Stomach smooth muscle (tissue), 2 donors: Measurements from ENCODE around the gene MANBA.
"Not testable (repeated sequence)": the region's sequence is repeated elsewhere in the genome, so short reads cannot be mapped to it uniquely, and the experiment has no call there.

Experiments
- H3K27ac ChIP-seq: one replicate; pipeline ENCODE4 v1.7.0; 2013; ENCODE audit warnings: mild to moderate bottlenecking, low read length, inconsistent platforms
- H3K27me3 ChIP-seq, 2 donors: one replicate each; pipeline ENCODE4 v1.7.0; 2013; ENCODE audit warnings: low read length in 2 of 2; ENCODE audit not compliant: insufficient read depth in 2 of 2, control insufficient read depth in 1 of 2
- H3K36me3 ChIP-seq, 2 donors: one replicate each; pipeline ENCODE4 v1.7.0; 2013; ENCODE audit warnings: low read length in 2 of 2; ENCODE audit not compliant: control insufficient read depth in 2 of 2, insufficient read depth in 2 of 2
- H3K4me1 ChIP-seq: one replicate; pipeline ENCODE4 v1.7.0; 2013; ENCODE audit warnings: low read length; ENCODE audit not compliant: control insufficient read depth, insufficient read depth
- H3K4me3 ChIP-seq, 2 donors: one replicate each; pipeline ENCODE4 v1.7.0; 2013; ENCODE audit warnings: low read length in 2 of 2
- H3K9ac ChIP-seq, 2 donors: one replicate each; pipeline ENCODE4 v1.7.0; 2013; ENCODE audit warnings: low read length in 2 of 2, mild to moderate bottlenecking in 1 of 2
- H3K9me3 ChIP-seq, 2 donors: one replicate each; pipeline ENCODE4 v1.7.0; 2013; ENCODE audit warnings: low read length in 2 of 2; ENCODE audit not compliant: control insufficient read depth in 2 of 2
- donor health status: healthy.
- donor health status: Pancreatic carcinoma.

The MANBA gene

DNA sequence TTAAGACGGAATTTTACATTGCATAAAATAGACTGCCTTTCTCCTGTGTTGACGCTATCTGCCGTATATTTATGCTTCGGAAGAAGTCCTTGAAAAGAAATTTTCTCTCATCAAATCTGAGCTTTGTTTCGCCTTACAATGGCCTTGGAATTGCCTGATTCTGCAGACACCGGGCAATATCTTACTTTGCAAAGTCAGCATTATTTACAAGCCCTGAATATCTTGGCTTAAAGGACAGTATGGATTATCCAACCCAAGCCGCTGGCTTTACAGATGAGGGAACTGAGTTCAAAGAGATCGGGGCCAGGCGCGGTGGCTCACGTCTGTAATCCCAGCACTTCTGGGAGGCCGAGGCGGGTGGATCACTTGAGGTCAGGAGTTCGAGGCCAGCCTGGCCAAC lies 1.1 kb upstream of the MANBA start:
- peak overlapping the region; percentile 96 to 97 for H3K4me3 ChIP-seq
- H3K9ac ChIP-seq, result peak overlapping the region in 1 of 2 donors; percentile 34
- H3K9me3 ChIP-seq, result no peaks in the 10 kb centered on the region
- H3K27ac ChIP-seq, result no peak overlapping the region
- peaks cover 11% of the 10 kb centered on the region for H3K4me1 ChIP-seq
- H3K27me3 ChIP-seq, result peaks cover 0 to 3% of the 10 kb centered on the region in 2 donors
- H3K36me3 ChIP-seq, result no peaks in the 10 kb centered on the region

DNA sequence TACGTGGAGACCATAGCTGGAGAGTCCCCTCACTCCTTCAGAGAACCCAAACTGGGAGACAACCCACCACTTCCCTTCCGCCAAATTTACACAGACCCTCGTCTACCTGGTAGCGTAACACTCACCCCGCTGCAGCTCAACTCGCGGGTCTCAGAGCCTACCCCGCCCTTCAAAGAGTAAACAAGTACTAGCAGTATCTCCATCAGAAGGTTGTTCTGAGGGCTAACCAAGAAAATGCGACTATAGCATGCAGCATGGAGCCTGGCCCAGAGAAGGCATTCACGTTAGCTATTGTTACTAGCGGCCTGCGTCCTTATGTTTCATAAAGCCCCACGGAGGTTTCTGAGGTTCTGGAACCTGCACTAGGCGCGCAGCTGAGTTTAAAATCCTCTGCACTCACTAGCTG lies 531 bp upstream of the MANBA start:
- peak overlapping the region; percentile 72 to 85 for H3K9ac ChIP-seq
- peak overlapping the region; percentile 62 for H3K27ac ChIP-seq
- peaks cover 11% of the 10 kb centered on the region for H3K4me1 ChIP-seq
- H3K9me3 ChIP-seq, result no peaks in the 10 kb centered on the region
- no peaks in the 10 kb centered on the region for H3K36me3 ChIP-seq
- H3K4me3 ChIP-seq, result peak overlapping the region; percentile 96 to 97
- peaks cover 0 to 3% of the 10 kb centered on the region in 2 donors for H3K27me3 ChIP-seq

DNA sequence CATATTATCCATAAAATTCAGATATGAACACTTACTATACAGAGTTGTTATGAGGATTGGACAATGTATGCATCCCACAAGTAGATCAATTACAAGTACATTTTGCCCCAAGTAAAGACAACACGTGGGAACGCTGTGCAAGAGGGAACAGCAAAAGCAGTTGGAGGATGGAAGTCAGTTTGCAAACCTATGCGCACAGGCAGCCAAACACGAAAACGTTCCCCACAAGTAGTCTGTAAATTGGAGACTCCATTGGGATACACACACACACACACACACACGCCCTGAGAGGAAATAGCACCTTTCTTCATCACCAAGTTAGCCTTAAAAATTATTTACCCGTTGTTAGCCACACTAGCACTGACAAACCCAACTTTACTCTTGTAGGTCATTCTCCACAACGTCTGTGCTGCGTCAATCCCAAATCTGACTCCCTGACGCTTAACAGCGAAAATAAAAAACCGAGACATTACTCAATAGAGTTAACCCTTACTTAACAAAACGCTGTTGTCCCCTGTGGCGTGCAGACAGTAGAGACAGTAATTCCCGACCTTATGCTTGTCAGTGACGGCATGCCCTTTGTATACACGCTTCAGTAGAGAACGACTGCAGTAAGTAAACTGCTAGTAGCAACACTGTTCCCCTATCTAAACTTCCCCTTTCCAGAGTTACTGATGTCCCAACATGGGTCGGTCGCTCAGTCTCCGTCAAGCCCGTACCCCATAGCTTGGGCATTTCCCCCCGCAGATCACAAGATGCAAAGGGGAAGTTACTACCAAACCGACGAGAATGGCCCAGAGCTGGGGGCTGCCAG lies 730 bp downstream of the MANBA start:
- H3K27me3 ChIP-seq, result peaks cover 0 to 3% of the 10 kb centered on the region in 2 donors
- peak overlapping the region; percentile 62 for H3K27ac ChIP-seq
- H3K9me3 ChIP-seq, result no peaks in the 10 kb centered on the region
- peak overlapping the region; percentile 74 to 80 for H3K9ac ChIP-seq
- H3K4me1 ChIP-seq, result peaks cover 11% of the 10 kb centered on the region
- peak overlapping the region; percentile 96 to 97 for H3K4me3 ChIP-seq
- no peaks in the 10 kb centered on the region for H3K36me3 ChIP-seq

DNA sequence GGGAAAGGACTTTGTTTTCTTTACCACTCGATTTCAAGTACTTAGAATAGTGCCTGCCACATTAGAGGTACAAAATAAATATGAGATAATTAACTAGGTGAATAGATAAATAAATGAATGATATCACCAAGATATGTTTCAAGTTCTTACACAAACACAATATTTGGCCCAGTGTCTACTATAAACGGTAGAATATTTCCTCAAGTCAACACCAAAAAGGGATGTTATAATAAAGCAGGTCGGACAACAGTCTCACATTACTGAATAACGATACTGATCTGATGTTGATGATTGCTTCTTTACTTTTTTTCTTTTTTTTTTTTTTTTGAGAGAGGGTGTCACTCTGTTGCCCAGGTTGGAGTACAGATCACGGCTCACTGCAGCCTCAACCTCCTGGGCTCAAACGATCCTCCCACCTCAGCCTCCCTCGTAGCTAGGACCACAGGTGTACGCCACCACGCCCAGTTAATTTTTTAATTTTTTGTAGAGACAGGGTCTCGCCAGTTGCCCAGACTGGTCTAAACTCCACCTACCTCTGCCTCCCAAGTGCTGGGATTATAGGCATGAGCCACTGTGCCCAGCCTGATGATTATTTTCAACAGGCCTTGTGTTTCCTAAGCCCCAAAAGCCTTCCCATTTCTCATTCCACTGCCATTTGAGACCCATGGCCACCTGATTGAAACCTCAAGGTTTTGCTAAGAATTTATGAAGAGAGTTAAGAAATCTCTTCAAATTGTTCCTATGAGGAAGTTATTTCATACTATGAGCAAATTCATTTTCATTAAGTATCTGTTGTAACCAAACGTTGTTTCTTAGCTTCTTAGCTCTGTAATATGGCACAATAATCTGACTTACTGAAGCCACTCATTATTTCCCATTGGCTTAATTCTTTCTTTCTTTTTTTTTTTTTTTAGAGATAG lies 2.3 kb downstream of the MANBA start:
- H3K36me3 ChIP-seq, result no peaks in the 10 kb centered on the region
- no peak overlapping the region for H3K4me3 ChIP-seq
- peaks cover 11% of the 10 kb centered on the region for H3K4me1 ChIP-seq
- no peaks in the 10 kb centered on the region for H3K9me3 ChIP-seq
- no peaks in the 10 kb centered on the region for H3K27me3 ChIP-seq
- H3K27ac ChIP-seq, result no peak overlapping the region
- no peak overlapping the region for H3K9ac ChIP-seq

DNA sequence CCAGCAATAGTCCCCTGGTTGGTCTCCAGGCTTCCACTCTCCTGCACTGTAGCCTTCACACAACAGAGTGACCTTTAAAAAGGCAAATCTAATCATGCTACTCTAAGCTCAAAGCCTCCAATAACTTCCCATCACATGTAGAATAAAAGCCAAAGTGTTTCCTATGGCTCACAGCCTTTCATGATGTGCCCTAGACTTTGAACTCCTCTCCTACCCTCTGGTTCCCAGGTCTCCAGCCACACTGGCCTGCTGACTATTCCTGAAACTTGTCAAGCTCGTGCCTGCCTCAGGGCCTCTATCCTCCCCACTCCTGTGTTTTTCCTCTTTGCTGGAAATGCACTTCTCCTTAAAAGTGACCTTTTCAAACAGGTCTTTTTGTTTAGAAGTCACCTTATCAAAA lies 3.1 kb downstream of the MANBA start:
- H3K27me3 ChIP-seq, result no peaks in the 10 kb centered on the region
- H3K9ac ChIP-seq, result no peak overlapping the region
- peaks cover 11% of the 10 kb centered on the region for H3K4me1 ChIP-seq
- no peaks in the 10 kb centered on the region for H3K36me3 ChIP-seq
- H3K4me3 ChIP-seq, result no peak overlapping the region
- H3K9me3 ChIP-seq, result no peaks in the 10 kb centered on the region
- no peak overlapping the region for H3K27ac ChIP-seq

DNA sequence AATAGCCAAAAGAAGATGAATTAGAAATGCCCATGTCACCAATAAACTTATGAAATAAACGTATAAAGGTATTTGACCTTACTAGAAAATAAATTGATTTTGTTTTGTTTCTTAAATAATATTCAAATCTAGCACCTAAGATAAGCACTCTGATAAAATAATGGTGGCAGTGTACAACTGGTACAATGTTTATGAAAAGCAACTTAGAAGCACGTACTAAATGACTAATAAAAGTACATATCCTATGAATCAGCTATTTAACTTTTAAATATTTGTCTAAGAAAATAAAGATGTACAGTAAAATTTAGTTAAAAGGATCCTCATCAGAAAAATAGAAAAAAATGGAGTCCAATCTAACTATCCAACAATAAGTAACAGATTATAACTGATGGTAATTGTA lies 6.7 kb downstream of the MANBA start:
- no peak overlapping the region for H3K4me3 ChIP-seq
- no peaks in the 10 kb centered on the region for H3K9me3 ChIP-seq

DNA sequence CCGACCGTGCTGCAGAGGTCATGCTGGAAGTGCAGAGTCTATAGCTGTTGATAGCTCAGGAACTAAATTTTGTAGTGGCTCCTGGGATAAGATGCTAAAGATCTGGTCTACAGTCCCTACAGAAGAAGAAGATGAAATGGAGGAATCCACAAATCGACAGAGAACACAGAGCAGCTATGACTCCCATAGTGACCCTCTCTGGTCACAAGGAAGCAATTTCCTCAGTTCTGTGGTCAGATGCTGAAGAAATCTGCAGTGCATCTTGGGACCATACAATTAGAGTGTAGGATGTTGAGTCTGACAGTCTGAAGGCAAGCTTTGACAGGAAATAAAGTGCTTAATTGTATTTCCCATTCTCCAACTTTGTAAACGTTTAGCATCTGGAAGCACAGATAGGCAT lies 8.8 kb downstream of the MANBA start:
- no peaks in the 10 kb centered on the region for H3K9me3 ChIP-seq
- no peaks in the 10 kb centered on the region for H3K36me3 ChIP-seq
- H3K4me1 ChIP-seq, result no peaks in the 10 kb centered on the region
- H3K27ac ChIP-seq, result no peak overlapping the region
- no peak overlapping the region for H3K4me3 ChIP-seq
- H3K9ac ChIP-seq, result no peak overlapping the region
- H3K27me3 ChIP-seq, result no peaks in the 10 kb centered on the region

More for the DNA sequence above, 6.7 kb downstream of the MANBA start:
- H3K4me1 ChIP-seq, result no peaks in the 10 kb centered on the region
- H3K36me3 ChIP-seq, result no peaks in the 10 kb centered on the region
- H3K9ac ChIP-seq, result no peak overlapping the region
- no peak overlapping the region for H3K27ac ChIP-seq
- no peaks in the 10 kb centered on the region for H3K27me3 ChIP-seq

DNA sequence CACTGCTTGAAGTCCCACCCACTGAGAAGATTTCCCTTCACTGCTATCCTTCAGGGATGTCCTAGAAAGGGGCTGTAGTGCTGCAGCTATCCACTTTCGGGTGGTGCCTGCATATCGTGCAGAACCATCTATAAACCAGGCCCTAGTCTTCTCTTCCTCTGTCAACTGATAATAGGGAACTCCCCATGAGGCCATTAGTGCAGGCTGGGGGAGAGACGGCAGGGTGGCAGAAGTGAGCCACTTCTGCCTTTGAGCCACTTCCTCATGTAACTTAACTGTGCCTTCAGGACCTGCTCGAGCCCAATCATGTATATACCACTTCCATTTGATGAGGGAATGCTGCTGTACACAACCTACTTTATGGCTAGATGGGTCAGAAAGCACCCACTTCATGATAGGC lies 17.4 kb downstream of the MANBA start:
- not testable (repeated sequence) for H3K4me1 ChIP-seq, H3K36me3 ChIP-seq, H3K27me3 ChIP-seq, H3K9ac ChIP-seq, H3K4me3 ChIP-seq, H3K27ac ChIP-seq, H3K9me3 ChIP-seq

DNA sequence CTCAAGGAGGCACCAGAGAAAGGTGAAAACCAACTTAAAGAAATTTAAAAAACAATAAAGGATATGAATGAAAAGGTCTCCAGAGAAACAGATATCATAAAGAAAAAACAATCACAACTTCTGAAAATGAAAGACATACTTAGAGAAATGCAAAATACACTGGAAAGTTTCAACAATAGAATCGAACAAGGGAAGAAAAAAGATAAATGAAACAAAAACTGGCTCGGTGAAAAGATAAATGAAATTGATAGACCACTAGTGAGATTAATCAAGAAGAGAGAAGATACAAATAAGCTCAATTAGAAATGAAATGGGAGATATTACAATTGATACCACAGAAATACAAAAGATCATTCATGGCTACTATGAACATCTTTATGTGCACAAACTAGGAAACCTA lies 22.0 kb downstream of the MANBA start:
- H3K9ac ChIP-seq, H3K4me3 ChIP-seq, H3K4me1 ChIP-seq, H3K36me3 ChIP-seq, H3K27ac ChIP-seq, H3K9me3 ChIP-seq, H3K27me3 ChIP-seq: not testable (repeated sequence)

DNA sequence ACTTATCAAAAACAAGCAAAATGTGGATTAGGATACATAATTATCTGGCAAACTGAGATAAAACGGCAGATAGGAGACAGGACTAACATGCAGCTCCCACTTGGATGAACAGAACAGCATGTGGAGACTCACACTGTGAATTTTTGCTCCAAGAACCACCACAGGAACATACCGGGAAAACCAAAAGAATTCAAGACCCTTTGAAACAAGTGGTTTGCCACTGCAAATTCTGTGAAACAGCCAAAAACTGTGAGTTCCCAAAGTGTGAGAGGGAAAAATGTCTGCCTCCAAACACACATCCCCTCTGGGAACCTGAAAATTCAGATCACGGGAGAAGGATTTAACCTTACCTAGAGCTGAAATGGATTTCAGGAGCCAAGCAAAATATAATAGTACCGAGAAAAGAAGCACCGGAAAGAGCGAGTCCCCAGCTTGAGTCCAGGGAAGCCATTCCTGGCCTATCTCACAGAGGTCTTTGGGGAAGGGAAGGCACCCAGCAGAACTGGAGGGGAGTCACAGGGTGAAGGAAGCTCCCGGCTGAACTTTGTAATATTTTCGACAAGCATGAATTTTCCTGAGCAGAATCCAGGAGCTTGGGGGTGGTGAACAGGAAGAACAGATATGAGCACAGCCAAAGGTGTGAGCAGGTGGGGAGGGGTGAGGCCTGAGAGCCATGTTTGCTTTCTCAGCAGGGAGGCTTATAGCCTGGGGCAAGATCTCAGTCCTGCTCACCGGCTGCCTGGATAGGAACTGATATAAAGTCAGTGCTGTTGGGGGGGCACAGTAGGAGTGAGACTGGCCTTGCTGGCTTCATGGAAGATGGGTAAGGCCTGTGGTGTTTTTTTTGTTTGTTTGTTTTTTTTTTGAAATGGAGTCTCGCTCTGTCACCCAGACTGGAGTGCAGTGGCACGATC lies 23.9 kb downstream of the MANBA start:
- peaks cover 4% of the 10 kb centered on the region for H3K4me1 ChIP-seq
- H3K4me3 ChIP-seq, result no peak overlapping the region
- H3K27ac ChIP-seq, result no peak overlapping the region
- no peak overlapping the region for H3K9ac ChIP-seq
- H3K9me3 ChIP-seq, result no peaks in the 10 kb centered on the region
- no peaks in the 10 kb centered on the region for H3K36me3 ChIP-seq
- H3K27me3 ChIP-seq, result no peaks in the 10 kb centered on the region
